ENCODE data around the gene AP2A2.

DNA sequence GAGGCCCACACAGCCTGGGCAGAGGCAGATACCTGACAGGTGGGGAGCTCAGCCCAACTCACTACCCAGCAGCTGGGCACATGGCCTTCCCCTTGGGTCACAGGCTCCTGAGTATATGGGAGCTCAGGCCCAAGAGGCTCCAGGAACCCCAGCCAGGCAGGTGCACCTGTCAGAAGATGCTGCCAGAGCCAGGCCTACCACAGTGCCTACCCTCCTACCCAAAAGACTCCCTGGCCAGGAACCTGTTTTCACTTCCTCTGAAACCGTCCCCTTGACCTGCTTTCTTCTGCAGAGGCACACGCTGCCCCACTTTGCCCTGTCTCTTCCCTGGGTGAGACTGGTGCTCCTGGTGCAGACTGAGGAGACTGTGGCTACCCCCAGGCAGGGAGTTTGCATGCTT is 18.0 kb upstream of the AP2A2 start:
- TF ChIP-seq, protein P1, sequence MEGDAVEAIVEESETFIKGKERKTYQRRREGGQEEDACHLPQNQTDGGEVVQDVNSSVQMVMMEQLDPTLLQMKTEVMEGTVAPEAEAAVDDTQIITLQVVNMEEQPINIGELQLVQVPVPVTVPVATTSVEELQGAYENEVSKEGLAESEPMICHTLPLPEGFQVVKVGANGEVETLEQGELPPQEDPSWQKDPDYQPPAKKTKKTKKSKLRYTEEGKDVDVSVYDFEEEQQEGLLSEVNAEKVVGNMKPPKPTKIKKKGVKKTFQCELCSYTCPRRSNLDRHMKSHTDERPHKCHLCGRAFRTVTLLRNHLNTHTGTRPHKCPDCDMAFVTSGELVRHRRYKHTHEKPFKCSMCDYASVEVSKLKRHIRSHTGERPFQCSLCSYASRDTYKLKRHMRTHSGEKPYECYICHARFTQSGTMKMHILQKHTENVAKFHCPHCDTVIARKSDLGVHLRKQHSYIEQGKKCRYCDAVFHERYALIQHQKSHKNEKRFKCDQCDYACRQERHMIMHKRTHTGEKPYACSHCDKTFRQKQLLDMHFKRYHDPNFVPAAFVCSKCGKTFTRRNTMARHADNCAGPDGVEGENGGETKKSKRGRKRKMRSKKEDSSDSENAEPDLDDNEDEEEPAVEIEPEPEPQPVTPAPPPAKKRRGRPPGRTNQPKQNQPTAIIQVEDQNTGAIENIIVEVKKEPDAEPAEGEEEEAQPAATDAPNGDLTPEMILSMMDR (conservative IDR thresholded peaks at IDR 0.05; ENCODE audit: low read depth, low read length), result no peak
- TF ChIP-seq EZH2 (IDR thresholded peaks at IDR 0.05; ENCODE audit: low read length, unreplicated experiment), result no peak

Measured in PC-3 (cell line).